HG03565 (cell line): ENCODE measurements around the gene EPB41L5.

Experiments
- ATAC-seq: cut with Tn5 transposase; IDR thresholded peaks from one replicate; pipeline ENCODE4 v1.9.1; 2021; ENCODE audit warnings: mild to moderate bottlenecking, moderate library complexity; ENCODE audit not compliant: unreplicated experiment

EPB41L5 gene

GRCh38 chr2:120223034-120223912 is 210.4 kb downstream of the EPB41L5 start, which contains the start of gene TMEM185B:
Gene TMEM185B, minus strand, starts transcription at chr2:120223400. Its CDS starts 424 bp downstream, at chr2:120222976.
- peak; percentile 63 for ATAC-seq

DNA sequence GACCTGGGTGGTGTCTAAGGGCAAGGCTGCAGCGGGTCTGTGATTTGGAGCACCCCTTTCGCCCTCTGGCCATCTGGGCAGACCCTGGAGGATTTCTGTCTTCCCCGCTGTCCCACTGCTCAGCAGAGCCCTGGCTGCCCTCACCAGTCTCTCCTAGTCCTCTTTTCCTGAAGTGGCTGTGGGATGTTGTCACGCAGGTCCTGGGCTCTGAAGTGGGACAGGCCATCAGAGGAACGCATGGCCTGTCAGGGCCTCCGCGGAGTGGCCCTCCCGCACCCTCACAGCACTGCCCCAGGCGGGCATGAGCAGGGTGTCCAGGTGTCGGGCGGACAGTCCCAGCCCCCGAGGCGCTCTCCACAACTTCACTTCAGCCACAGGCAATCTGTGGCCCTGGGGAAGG is 211.4 kb downstream of the EPB41L5 start:
- no peak for ATAC-seq

- no peak for ATAC-seq
Measured at GRCh38 chr2:120224735-120225548, 212.1 kb downstream of the EPB41L5 start.

GRCh38 chr2:120225549-120226065 is 212.7 kb downstream of the EPB41L5 start:
- no peak for ATAC-seq

GRCh38 chr2:120226316-120226715 is 213.4 kb downstream of the EPB41L5 start:
- ATAC-seq: no peak

- no peak for ATAC-seq
Measured at GRCh38 chr2:120227111-120227991, 214.5 kb downstream of the EPB41L5 start.

- ATAC-seq: no peak
Measured at GRCh38 chr2:120228503-120228902, 215.6 kb downstream of the EPB41L5 start.
